GM19238 (cell line): ENCODE data around the gene PTX3.

Source experiments
- DNase-seq: peaks from one replicate; pipeline ENCODE4 v3.0.0; 2011; ENCODE audit warnings: low spot score; ENCODE audit not compliant: insufficient read length

Gene PTX3

GRCh38 chr3:157436583-157437291 is at the start of gene PTX3:
PTX3 (plus strand) TSS chr3:157436850; CDS start chr3:157436934, 84 bp downstream.
- no peak for DNase-seq

GRCh38 chr3:157387708-157388435 is 48.8 kb upstream of the PTX3 start:
- no peak for DNase-seq

- no peak for DNase-seq
These were observed 47.7 kb upstream of the PTX3 start for GRCh38 chr3:157388976-157389375.

- no peak for DNase-seq
These were observed 45.7 kb upstream of the PTX3 start for GRCh38 chr3:157390713-157391515.

GRCh38 chr3:157392104-157392503 is 44.5 kb upstream of the PTX3 start:
- no peak for DNase-seq

- no peak for DNase-seq
These were observed 43.5 kb upstream of the PTX3 start for GRCh38 chr3:157393113-157393512.

- no peak for DNase-seq
These were observed 42.2 kb upstream of the PTX3 start for GRCh38 chr3:157394411-157394810.

- no peak for DNase-seq
These were observed 38.1 kb upstream of the PTX3 start for GRCh38 chr3:157398598-157398997.

GRCh38 chr3:157404381-157404780 is 32.3 kb upstream of the PTX3 start:
- no peak for DNase-seq

- no peak for DNase-seq
These were observed 31.2 kb upstream of the PTX3 start for GRCh38 chr3:157405457-157405856.

GRCh38 chr3:157406394-157406793 is 30.3 kb upstream of the PTX3 start:
- DNase-seq: no peak

- DNase-seq: no peak
These were observed 28.9 kb upstream of the PTX3 start for GRCh38 chr3:157407769-157408168.

GRCh38 chr3:157408499-157409149 is 28.0 kb upstream of the PTX3 start:
- no peak for DNase-seq

GRCh38 chr3:157409516-157409915 is 27.1 kb upstream of the PTX3 start:
- DNase-seq: no peak

GRCh38 chr3:157410945-157411344 is 25.7 kb upstream of the PTX3 start:
- DNase-seq: no peak

GRCh38 chr3:157412323-157412855 is 24.3 kb upstream of the PTX3 start:
- no peak for DNase-seq

- no peak for DNase-seq
These were observed 21.8 kb upstream of the PTX3 start for GRCh38 chr3:157414861-157415260.

GRCh38 chr3:157416347-157417087 is 20.1 kb upstream of the PTX3 start:
- DNase-seq: no peak

GRCh38 chr3:157417247-157417646 is 19.4 kb upstream of the PTX3 start:
- no peak for DNase-seq

GRCh38 chr3:157418104-157418503 is 18.5 kb upstream of the PTX3 start:
- no peak for DNase-seq
